Right atrium auricular region (tissue), 2 donors: ENCODE data around the gene KCNE4. TPM values are rescaled to one million over a fixed set of nuclear protein-coding genes. Genes with fewer than 3 reads are reported as not detected.

Experiments used
- DNase-seq: peaks from one replicate; pipeline ENCODE4 v3.0.0-alpha.2; 2019; ENCODE audit warnings: low spot score
- H3K27ac ChIP-seq, 2 donors: fragments of 200-600 bp; sonication (generic); 1 replicate in 1 of 2; 2 replicates in 1 of 2; pipeline ENCODE4 v1.5.1; 2016 to 2019
- H3K27me3 ChIP-seq, 2 donors: fragments of 200-600 bp; sonication (generic); one replicate each; pipeline versions ENCODE4 v1.5.1 to v1.6.0; 2017 to 2019
- H3K36me3 ChIP-seq: fragments of 200-600 bp; sonication (generic); one replicate; pipeline ENCODE4 v1.5.1; 2016
- H3K4me1 ChIP-seq, 2 donors: fragments of 200-600 bp; sonication (generic); one replicate each; pipeline versions ENCODE4 v1.5.1 to v1.6.0; 2017 to 2019
- H3K4me3 ChIP-seq, 2 donors: fragments of 200-600 bp; sonication (generic); 1 replicate in 1 of 2; 2 replicates in 1 of 2; pipeline ENCODE4 v1.5.1; 2017 to 2019; ENCODE audit warnings: mild to moderate bottlenecking in 1 of 2, moderate library complexity in 1 of 2
- H3K9me3 ChIP-seq, 2 donors: fragments of 200-600 bp; sonication (generic); one replicate each; pipeline ENCODE4 v1.5.1; 2019
- total RNA-seq, 2 donors: library from RNA; depleted of rRNA; stranded (reverse); fragments of >200 nt; gene quantifications; one replicate each; pipeline ENCODE4 v1.1.0, GENCODE V29; 2016
- TF ChIP-seq, protein P1 (sequence below), 2 donors: fragments of 200-600 bp; sonication (generic); IDR thresholded peaks; one replicate each; pipeline ENCODE4 v1.5.1; 2019; ENCODE audit warnings: antibody characterized with exemption in 2 of 2

KCNE4 gene
- total RNA-seq, 2 donors from 2014 or later: 3.4 to 4.0 TPM

DNA sequence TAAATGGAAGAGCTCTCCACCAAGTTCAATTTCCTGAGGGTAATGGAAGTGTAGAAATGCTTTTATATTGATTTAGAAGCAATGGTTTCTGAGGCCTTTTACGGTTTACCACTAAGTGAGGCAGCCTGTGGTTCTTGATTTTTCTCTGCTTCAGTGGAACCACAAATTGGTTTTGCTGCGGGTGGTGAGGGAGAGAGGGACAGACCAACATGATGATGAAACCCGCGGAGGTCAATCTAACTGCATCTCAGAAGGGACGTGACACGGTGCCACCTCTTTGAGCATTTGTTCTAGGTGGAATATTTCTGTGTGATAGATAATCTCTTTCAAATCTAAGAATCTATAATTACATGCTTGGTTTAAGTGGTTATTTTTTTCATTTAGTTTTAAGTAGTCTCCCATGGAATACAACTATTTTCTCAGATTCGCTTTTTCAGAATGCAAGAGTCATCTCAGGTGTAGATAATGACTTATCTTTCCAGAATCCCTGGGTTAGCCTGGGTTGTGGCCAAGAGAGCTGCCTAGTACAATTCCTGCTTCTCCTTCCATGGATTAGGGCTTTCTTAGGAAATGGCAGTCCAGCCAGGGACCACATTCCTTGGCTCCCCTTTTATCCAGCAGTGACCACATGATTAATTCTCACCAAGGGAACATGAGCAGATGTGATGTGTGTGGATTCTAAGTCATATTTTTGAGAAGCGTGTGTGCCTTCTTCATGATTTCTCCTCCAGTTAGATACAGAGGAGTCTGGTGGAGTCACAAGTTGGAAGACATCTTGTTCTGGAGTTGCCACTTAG, 52.5 kb downstream of the KCNE4 start:
- Histone ChIP-seq H3K4me1 (peaks cover 0 to 25% of the 10 kb centered on the region in 2 donors), H3K27ac (no peak overlapping the region), H3K4me3 (no peak overlapping the region), H3K9me3 (no peaks in the 10 kb centered on the region), H3K27me3 (no peaks in the 10 kb centered on the region), H3K36me3 (no peaks in the 10 kb centered on the region)
- DNase-seq: no peak
- TF ChIP-seq, protein P1, sequence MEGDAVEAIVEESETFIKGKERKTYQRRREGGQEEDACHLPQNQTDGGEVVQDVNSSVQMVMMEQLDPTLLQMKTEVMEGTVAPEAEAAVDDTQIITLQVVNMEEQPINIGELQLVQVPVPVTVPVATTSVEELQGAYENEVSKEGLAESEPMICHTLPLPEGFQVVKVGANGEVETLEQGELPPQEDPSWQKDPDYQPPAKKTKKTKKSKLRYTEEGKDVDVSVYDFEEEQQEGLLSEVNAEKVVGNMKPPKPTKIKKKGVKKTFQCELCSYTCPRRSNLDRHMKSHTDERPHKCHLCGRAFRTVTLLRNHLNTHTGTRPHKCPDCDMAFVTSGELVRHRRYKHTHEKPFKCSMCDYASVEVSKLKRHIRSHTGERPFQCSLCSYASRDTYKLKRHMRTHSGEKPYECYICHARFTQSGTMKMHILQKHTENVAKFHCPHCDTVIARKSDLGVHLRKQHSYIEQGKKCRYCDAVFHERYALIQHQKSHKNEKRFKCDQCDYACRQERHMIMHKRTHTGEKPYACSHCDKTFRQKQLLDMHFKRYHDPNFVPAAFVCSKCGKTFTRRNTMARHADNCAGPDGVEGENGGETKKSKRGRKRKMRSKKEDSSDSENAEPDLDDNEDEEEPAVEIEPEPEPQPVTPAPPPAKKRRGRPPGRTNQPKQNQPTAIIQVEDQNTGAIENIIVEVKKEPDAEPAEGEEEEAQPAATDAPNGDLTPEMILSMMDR (IDR thresholded peaks at IDR 0.05): no peak

Other genes with a start within 250 kb of the KCNE4 start
- 10 to 100 TPM; 29.0 to 35.7 TPM for gene ACSL3, start 191.2 kb upstream of the KCNE4 start, total RNA-seq